Activated CD4-positive, CD25-positive, alpha-beta regulatory T cell treated with anti-CD3 and anti-CD28 coated beads, Interleukin-2, amount 50 U/mL, for 24 hours (primary cell): ENCODE measurements around the gene CKS1B.

Source experiments
- ATAC-seq, 2 donors: fragments of 150-1000 bp; cut with Tn5 transposase; one replicate each; pipeline ENCODE4 v1.10.0; 2021; ENCODE audit warnings: mild to moderate bottlenecking in 1 of 2, moderate library complexity in 1 of 2

CKS1B gene

DNA sequence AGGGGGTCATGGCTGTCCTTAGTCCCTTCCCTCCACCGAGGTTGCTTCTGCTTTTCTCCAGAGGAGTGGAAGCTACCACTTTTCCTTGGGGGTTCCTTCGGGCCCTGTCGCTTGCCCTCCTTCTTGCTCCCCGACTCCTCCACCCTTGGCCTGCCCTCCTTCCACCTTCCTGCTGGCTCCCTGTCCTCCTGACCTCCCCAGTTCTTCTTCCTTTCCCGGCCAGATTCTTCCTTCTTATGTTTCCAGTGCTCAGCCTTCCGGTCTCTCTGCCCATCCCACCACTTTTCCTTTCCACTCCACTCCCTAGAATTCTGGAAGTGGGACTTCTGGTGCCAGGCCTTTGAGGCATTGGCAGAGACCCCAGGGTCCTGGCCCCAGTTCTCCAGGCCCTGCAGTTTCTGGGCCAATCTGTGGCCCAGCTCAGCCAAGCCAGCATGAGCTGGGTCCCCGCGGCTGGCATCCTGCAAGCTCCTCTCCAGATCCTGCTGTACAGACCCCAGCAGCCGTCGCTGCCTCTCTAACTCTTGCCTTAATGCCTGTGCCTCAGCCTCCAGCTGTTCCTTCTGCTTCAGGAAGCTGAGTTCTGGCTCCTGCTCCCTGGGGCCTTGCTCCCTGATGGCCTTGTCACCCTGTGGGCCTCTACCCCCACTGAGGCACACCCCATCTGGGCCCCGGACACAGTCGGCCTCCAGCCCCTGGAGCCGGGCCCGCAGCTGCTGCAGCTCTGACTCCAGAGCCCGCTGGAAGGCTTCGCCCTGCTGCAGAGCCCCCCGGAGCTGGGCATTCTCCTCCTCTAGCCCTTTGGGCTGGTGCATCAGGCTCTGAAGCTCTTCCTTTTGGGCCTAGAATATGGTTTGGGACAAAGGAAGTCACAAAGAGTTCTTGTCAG, 28.3 kb upstream of the CKS1B start:
- ATAC-seq, result no peak

DNA sequence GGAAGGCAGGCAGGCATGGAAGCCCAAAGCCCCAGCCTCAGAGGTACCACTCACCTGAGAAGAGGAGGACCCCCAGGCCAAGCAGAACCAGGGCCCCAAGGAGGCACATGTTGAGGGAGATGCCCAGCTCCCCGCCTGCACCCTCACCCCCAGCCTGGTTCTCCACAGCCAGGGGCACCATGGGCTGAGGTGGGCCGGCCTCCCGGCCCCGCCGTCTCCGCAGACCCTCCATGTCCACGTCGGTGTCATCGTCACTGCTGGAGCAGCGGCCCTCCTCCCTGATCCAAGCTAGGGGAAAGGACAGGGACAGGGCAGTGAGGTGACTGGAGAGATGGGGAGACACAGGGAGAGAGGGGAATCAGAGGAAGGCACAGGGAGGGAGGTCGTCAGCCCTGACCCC, 26.4 kb upstream of the CKS1B start:
- ATAC-seq, result no peak

DNA sequence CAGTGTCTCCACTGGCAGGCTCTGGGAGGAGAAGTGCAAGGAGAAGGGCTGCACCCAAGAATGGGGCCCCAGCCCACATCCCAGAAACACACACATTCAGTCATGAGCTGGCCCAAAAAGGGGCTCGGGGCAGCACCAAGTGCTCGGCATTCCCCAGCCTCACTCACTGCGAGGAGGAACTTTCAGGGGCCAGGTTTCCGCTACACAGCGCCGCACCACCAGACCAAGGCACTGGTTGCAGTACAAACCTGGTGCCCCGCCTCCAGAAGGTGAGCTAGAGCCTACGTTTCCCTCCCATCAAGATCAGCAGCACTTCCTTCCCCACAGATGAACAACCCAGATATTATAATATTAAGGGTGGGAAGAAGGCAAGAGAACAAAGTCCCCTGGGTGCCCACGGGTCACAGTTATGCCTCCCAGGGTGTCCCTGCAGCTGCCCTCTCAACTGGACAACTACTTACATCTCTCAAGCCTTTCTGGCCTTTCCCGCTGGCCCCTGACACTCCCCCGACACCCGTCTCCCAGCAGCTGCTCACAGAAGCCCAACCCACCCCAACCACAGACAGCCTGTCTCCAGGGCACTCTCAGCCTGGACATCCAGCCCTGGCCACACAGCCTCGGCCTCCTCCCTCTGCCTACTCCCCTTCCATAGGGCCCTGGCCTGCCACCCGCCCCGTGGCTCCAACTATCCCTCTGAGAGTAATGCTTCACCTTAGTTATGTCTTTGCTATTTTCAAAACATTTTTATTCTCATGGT, 22.4 kb upstream of the CKS1B start:
- ATAC-seq, result peak; percentile 44 to 54

DNA sequence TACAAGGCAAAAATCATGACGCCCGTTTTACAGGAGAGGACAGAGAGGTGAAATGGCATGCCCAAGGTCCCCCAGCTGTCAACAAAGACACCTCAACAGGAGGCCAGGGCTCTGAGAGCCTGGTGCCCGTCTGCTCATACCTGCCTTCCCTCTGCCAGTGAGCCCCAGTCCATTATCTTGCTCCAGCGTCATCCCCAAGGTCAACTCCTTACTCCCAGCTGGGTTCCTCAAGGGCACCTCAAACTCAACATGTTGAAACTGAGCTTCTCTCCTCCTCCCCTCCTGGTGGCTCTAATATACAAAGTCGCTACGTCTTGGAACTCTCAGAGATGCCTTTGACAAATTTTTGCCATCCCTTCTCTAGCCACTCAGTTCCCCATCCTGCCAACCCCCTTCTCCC, 21.8 kb upstream of the CKS1B start:
- ATAC-seq, result no peak

DNA sequence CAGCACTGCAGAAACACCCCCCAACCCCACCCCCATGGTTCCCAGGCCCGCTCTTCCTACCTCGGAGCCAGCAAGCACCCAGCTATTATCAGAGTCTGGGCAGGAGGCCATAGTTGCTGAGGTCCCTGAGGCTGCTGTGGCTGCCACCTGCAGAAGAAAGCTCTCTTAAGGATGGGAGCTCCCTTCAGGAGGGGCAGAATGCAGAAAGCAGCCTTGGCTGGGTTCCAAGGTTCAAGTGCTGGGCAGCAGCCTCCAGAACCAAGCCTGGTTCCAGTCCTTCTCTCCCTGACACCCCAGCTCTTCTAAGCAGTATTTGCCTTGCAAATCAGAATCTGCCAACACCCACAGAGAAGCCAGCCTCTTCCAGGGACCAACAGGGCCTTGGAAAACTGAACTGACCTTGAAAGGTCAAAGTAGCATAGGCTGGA, 20.9 kb upstream of the CKS1B start:
- ATAC-seq, result no peak

DNA sequence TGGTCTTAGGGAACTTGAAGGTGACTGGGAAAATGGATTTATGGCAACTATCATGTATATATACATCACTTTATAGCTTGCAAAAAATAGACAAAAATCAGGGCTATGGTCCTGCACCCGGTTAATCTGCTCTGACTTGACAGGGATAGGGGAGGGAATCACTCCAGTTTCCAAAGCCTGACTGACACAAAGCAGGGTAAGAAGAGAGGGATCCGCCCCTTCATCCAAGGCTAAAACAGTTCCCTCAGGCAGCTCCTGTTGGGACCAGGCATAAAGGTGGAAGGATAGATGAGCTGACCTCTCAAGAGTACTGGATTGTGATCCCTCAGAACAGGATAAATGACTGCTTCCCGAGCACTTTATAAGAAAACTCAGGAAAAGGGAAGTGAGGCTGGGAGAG, 19.9 kb upstream of the CKS1B start:
- ATAC-seq, result no peak

DNA sequence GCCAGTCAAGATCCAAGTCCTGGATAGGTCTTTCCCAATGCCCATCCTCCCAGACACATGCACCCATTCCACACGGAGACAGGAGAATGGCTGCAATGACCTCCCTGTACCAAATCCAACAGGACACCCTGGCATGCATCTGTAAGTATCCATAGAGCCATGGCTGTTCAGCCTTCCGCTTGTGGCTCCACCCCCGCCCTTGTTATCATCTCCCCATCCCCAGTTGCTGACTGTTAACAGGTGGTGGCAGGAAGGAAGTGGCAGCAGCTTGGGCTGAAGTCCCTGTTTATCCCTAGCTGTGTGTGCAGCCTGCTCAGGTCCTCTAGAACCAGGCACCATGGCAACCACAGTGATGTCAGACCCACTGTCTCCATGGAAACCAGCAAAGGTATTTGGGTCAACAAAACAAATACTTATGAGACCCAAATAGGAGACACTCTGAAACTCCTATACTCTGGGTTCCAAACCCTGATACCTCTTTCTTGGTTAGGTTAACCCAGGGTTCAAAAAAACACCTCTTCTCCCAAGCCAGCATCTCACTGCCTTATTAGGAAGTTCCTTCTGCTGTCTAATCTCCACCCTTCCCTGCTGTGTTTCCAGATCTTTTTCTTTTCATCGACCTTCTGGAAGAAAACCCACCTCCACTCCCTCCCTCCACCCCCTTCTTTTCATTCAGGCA, 19.3 kb upstream of the CKS1B start:
- peak; percentile 82 for ATAC-seq

DNA sequence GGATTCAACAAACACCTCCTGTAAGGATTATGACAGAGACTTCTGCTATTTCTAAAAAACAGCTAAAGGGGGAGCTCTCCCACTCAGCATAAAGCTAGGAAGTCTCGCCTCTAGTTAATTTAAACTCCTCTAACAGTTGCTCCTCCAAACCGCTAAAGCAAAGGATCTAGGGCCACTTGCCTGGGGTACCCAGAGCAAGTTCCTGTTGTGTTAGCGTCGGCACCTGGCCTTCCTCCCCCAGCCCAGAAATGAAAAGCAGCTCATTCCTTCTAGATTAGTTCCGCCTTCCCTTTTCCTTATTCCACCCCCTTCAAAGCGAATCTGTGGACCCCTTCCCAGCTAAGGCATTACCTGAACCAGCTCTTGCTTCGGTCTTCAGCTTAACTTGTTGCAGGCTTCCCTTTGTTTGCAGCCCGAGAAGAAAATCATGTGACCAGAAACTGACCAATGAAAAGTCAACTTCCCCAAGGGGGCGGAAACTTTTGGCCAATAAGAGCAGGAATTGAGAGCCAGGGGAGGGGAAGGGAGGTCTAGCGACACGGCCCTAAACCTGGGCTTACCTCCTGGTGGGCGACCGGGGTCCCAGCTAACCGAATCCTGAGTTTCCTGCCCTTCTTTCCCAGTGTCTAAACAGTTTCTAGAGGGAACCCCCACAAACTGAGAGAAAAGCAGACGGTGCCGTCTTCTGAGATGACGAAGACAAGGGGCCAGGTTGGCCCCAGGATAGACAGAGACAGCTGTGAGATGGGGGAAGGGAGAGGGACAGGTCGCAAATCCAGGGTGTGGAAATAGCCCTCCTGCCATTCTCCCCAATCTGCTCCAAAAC, 18.6 kb upstream of the CKS1B start, which contains the start of gene PBXIP1:
Gene PBXIP1 (minus strand): TSS at position 382 of the 826 bp plus-strand sequence. CDS start 2,378 bp downstream, outside the sequence.
- peak; percentile 61 to 68 for ATAC-seq

DNA sequence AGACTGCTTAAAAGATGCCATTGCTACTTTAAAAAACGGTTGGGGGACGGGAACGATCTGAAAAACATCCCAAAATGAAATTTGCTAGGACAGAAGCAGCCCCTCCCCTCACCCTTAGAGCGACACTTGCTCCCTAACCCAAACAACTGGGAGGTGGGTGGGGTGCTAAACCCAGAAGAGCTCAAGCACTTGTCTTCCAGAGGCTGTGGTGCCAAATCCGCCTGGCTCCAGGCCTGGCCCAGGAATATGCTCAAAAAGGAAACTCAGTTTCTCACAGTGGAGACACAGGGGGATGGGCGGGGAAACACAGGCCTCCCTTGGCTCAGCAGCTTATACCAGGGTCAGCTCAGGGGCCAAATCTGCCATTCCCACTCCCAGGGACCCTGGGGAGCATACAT, 17.9 kb upstream of the CKS1B start:
- ATAC-seq, result no peak

DNA sequence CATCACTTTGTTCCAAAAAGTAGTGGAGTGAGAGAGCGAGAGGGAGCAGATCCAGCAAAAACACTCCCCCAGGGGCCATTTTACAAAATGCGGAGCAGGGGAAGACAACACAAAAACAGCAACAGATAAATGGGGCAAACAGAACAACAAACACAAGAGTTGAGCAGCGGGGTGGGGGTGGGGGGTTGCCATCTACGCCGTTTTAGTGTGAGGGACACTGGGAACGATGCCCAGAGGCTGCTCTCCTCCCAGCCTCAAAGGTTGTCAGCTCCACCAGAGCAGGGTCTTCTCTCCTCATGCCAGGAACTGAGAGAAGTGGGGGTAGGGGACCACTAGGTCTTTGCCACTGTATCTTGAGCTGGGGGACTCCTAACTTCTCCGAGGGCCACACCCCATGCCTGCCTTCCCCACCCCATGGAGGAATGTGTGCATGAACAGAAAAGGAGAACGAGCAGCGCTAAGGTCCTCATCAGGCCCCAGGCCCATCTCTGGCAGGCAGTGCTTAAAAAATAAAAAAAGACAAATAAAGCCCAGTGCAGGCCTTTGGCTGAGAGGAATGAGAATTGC, 17.3 kb upstream of the CKS1B start:
- ATAC-seq, result no peak

DNA sequence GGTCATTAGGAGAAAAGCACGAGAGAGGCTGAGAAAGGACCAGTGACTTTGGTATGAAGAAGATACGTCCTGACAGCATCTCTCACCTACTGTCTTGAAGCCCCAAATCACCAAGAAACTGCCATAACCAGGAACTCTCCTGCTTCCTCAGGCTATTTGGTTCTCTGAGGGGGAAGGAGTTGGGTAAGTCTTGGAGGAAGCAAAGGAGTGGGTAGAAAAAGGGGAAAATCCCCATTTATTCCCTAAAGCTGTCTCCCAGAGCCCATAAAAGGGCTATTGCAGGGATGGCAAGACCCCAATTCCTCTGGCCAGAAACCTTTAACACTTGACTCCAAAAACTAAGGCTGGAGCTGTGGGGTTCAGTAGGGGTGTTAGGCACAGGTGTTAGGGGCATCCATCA, 16.4 kb upstream of the CKS1B start:
- no peak for ATAC-seq

DNA sequence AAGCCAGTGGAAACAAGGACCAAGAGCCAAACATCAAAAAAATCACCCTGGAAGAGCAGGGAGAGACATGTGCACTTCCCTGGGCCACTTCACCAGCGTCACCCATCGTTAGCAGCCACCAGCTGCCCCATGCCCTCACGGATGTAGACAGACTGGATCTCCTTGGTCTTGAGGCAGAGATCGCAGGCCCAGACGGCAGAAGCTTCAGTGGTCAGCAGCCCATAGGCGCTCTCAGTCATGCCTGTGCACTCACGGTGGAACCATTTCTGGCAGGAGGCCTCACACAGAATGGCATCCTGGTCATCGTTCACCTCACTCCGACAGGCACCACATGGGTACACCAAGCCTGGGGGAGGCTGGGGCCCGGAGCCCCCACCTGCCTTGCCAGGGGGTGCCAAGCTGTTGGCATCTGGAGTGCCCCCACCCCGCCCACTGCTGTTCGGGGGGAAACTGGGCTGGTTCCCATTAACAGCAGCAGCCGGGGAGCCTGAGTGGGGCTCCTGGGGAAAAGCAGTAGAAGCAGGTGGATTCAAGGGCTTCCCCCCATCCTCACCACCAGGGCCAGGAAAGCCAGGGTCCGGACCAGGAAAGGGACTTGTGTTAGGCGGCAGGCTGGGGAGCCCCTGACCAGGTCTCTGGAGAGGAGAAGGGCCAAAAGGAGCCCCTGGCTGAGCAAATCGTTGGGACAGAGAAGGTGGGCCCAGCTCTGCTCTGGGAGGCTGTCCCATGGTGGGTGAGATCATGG, 15.6 kb upstream of the CKS1B start:
- no peak for ATAC-seq

DNA sequence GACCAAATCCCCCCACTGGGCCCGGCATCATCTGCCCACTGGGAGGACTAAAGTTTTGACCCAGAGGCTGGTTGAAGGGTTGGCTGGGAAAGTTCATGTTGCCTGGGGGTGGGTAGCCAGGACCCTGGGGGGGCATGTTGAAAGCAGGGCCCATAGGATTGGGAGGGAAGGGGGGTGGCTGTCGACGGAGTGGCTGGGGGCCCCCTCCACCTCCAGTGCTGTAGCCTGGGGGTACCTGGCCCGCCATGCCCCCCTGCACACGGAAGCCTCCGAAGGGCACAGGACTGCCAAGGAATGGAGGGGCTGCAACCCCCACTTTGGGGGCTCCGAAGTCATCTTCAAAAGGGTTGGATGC, 15.1 kb upstream of the CKS1B start:
- no peak for ATAC-seq

DNA sequence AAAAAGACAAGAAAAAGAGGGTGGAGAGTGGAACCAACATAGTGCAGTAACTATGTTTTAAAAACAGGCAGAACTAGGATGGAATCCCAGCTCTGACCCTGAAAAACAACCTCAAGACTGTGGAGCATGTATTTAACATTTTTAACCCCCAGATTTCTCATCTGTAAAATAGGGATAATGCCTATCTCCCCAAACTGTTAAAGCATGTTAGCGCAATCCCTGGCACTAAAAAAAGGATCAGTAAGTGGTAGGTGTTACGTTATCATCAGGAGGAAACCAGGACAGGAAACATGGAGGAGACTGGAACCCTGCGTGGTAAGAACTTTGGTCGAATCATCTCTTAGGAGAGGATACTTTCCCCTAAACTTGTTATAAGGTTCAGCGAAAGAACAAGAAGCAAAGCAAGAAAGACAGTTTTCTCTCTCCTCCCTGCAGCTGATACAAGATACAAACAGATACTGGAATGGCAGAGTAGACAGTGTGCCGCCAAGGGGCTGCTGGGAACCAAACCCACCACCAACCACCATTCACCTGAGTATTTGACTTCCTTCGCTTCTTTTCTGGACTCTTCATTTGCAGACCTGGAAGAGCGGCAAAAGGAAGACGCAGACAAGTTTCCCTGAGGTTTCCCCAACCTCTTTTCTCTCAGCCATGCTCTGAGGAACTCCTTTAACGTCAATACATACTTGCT, 13.9 kb upstream of the CKS1B start:
- ATAC-seq, result no peak

DNA sequence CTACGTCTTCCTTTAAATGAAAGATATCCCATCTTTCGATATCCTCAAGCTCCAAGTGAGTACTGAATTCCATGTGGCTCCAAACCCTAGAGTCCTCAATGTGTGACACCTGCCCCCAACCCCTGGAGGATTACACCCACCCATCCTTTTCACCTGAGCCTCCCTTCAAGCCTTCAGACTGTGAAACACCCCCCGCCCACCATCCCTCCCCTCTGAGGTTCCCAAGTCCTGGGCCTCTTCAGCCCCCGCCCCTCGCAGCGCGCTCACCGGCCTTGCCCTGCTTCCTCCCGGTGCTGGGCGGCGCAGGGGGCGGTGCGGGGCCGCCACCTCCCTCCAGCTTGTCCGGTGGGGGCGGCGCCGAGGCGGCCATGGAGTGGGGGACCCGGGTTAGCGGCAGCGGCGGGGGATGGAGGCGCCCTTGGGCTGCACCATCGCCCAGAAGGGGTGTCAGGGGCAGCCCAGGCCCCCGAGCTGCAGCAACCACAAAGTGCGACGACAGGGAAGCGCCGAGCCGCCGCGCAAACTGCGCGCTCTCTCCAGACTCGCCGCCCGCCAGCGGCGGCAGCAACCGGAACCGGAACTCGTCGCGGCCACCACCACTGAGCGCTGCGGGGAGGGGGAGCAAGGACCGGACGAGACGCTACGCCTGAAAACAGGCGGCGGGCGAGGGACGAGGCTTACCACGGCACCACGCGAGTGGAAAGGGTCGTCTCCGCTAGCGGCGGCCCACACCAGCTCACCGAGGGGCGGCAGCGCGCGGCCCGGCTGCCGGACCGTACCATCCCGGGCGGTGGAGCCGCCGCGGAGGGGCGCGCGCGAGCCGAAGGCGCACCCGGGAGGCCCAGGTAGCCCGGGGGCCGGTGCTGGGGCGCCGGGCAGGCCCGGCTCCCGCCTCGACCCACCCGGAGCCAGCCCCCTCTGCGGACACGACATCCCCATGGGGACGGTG, 13.0 kb upstream of the CKS1B start, which contains the start of gene PYGO2:
Gene PYGO2 (minus strand): TSS at position 576 of the 949 bp plus-strand sequence. CDS start 206 bp downstream, at position 370.
- peak; percentile 86 to 88 for ATAC-seq

DNA sequence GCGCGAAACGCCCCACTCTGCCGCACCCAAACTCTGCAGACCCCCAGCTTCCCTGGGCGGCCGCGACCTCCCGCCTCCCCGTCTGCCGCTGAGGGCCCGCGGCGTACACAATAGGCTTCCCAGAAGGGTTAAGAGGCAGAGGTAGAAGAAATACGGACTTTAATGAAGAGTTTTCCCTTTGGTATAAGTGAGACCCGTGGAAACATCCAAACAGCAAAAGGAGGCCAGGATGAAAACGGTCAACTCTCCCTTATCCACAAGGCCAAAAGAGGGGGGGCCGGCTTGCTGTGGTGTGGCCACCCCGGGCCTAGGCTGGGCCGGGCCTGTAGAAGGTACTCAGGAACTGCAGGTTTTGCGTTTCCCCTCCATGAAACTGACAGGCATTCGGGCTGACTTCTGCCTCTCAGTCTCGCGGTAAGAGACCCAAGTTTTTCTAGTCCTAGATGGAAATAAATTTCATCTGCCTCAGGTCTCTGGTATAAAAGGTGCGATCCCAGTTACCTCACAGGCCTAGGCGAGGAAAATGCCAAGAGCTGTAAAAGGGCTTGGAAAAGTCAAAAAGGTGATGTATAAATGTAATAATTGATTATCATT, 12.2 kb upstream of the CKS1B start:
- peak; percentile 3 for ATAC-seq

DNA sequence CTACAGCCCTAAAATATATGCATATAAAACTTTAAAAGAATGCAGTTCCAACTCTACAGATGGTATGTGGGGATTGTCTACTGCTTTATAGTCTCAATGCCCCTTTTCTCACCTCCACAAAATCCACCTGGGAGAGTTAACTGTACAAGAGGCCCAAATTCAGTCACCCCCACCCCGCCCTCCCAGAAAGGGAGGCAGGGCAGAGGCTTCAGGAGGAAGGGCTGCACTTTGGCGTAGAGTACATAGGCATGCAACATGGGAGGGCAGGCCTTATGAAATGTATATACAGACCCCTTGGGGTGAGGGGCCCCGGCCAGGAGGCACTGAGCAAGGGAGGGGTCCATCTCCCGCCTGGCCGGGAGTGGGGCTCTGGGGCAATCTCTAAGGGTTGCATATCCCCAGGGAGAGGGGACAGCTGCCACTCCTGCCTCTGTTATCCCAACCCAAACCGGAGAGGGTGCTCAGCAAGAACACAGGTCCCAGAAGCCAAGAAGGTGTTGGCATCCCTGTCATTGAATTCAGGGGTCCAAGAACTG, 11.6 kb upstream of the CKS1B start:
- no peak for ATAC-seq

DNA sequence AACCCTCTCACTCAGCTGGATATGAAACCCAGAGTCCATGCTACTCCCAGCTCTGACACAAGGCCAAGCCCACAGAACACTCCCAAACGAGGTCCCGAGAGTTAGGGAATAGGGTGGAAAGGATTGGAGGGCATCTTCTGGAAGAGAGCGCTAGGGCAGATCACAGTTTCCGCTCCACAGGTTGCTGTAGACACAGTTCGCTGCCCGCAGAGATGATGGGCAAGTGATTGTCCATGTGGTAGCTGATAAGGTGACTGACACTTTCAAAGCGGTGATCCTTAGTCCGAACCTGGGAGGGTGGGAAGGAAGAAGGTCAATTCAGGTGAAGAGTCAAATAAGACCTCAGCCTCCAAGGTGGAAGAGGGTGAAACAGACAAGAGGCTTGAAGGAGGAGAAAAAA, 10.8 kb upstream of the CKS1B start:
- ATAC-seq, result no peak

DNA sequence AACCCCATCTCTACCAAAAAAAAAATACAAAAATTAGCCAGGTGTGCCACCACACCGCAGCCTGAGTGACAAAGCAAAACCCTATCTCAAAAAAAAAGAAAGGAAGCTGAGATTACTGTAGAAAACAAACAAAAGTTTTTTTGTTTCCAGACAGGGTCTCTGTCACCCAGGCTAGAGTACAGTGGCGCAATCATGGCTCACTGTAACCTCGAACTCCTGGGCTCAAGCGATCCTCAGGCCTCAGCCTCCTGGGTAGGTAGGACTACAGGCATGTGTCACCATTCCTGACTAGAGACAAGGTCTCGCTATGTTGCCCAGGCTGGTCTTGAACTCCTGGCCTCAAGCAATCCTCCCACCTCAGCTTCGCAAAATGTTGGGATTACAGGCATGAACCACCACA, 10.1 kb upstream of the CKS1B start:
- ATAC-seq, result no peak
